Nucleus accumbens (tissue), 56 donors: ENCODE data around the gene TF.
A peak's percentile ranks its signal among the peaks of the same experiment; 100 is the strongest.

Experiments
- DNase-seq, 56 donors: peaks; one replicate each; lab custom pipeline; 2025; lab: John Stamatoyannopoulos, UW

The TF gene

GRCh38 chr3:133803469-133803868 lies 57.3 kb downstream of the TF start:
- DNase-seq, result no peak

- DNase-seq, result no peak
Observed at GRCh38 chr3:133804896-133805295, 58.7 kb downstream of the TF start.

- no peak for DNase-seq
Observed at GRCh38 chr3:133805384-133805701, 59.1 kb downstream of the TF start.

- peak; percentile 59 to 97 (median 91) for DNase-seq
Observed at GRCh38 chr3:133805702-133806475, 59.7 kb downstream of the TF start, which contains the start of gene SRPRB. SRPRB (plus strand) TSS chr3:133805815; CDS start chr3:133805849, 34 bp downstream.

DNA sequence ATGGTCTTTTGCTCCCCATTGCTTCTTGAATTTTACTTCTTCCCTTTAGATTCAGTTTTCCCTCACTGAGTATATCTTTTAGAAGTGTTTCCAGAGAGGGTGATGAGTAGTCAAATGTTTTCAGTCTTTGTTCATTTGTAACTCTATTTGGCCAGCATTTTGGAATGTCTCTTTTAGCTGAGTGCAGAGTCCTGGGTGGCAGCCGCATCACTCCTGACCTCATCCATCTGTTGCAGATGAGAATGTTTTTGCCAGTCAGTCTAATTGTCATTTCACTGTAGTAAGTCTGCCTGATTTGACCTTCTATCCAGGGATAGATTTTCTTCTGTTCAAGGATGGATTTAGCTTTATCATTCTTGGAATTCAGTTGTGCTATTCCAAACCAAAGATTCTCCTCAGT lies 66.7 kb downstream of the TF start:
- DNase-seq, result no peak

DNA sequence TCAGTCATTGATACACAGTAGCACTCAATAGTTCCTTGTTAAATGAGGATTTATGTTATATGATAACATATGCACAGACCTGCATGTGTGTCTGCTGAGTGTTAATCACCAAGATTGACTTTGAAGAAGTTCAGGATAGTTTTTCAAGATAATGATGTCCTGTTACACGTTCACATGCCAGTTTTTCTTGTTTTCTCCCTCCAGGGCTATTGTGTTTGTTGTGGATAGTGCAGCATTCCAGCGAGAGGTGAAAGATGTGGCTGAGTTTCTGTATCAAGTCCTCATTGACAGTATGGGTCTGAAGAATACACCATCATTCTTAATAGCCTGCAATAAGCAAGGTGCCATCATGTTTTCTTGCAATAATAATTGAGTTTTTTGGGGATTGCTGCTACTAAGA lies 69.2 kb downstream of the TF start:
- DNase-seq, result no peak

GRCh38 chr3:133820129-133820528 lies 73.9 kb downstream of the TF start:
- no peak for DNase-seq

DNA sequence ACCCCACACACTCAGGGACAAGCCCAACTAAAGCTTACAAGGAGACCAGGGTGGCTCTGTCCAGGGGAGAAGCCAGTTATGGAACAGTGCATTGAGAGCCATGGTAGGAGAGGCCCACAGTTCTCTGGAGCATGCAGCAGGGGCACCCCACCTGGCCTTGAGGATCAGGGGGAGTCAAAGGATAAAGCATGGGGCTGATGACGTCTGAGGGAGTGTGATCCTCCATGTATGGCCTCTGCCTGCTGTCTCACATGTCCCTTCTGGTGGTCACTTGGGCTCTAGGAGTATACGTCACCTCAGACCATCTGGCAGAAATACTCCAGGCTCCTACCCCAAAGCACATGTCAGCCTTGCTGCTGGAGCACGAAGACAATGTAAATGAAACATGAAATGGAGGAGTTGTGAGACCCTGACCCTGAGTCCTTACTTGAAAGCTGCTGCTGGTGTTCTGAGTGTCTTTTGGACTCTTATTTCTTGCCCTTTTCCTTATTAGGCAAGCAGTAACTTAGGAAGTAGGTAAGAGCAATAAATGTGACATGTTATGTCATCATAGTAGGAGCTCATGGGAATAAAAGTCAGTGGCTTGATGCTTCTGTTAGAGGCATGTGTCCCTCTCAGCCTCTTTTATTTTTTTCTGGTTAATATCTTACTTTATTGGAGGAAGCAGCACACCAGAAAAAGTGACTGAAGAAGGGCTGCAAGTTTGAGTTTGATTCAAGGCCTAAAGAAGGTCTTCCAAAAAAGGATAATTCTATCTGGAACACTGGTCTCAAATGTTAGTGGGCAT lies 74.9 kb downstream of the TF start:
- DNase-seq, result no peak

GRCh38 chr3:133821767-133822638 lies 75.8 kb downstream of the TF start:
- DNase-seq, result peak in 10 of 56 donors; percentile 8 to 78 (median 21)

DNA sequence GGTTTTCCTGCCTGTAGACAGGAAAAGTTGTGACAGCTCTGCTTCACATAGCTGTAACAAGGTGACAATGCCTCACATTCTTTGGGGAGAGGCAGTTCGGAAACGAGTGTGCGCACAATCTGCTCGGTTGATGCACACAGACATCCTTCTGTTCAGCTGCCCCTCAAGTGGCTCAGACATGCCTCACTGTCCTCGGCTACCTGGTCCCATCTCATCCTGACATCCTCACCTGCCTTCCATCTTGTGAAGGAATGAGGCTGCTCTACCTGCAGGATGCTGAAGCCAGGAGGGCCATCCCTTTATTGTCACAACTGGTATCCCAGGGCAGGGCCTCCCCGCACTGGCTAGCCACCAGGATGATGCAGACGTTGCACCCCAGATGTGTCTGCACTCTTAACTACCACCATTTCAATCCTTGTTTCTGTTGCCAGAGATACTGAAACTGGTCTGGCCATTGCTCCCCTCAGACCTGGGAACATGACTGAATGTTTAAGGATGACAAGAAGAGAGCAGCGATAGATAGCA lies 78.8 kb downstream of the TF start:
- DNase-seq, result no peak

- no peak for DNase-seq
Observed at GRCh38 chr3:133825969-133826727, 80.0 kb downstream of the TF start.

GRCh38 chr3:133827136-133827535 lies 80.9 kb downstream of the TF start:
- no peak for DNase-seq

DNA sequence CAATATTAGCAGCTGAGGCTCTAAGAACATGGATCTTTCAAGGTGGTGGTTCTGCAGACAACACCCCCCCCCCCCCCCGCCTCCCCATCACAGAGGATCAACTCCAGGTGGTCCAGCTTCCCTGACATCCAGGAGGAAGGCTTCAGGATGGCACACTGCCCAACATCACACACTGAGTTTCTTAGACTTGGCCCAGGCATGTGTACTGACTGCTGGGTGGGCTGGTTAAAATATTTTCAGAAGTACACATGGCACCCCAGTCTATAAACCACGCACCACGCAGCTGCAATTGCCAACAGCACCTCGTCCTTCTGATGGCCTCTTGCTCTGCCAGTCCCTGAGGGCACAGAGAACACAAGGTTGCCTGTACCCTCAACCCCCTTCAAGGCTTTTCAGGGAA lies 81.5 kb downstream of the TF start:
- DNase-seq, result no peak

GRCh38 chr3:133828576-133829309 lies 82.5 kb downstream of the TF start:
- no peak for DNase-seq

DNA sequence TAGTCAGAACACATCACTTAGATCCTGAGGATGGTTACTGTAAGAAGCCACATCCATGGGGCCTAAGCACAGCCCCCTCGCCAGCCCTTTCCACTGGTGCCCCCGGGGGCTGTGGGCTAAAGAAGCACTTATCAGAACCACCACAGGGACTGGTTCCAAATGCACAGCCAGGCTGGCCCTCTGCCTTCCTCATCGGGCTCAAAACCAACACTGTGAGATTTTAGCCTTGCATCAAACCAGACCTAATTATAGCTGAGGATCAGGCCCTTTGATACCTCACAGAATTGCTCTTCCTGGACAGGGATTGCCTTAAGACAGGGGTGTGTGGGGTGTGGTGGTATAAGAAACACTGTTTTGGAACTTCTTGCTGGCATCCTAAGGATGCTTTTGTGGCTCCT lies 83.1 kb downstream of the TF start:
- DNase-seq, result no peak

DNA sequence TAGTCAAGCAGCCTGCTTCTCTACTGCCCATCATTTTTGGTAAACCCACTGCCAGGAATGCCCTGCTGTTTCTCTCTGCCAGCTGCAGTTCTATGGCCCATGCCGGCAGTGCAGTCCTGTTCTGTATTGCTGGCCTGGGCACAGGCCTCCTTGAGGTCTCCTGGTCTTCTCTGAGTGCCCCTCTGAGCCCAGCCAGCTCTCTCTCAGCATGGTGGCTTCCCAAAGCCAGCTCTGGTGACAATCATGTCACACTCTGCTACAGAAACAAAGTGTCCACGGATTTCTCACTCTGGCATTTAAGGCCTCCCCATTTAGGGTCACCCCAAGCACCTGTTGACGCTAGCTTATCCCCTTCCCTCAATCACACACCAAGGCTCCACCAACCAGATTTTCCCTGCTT lies 83.9 kb downstream of the TF start:
- DNase-seq, result no peak

DNA sequence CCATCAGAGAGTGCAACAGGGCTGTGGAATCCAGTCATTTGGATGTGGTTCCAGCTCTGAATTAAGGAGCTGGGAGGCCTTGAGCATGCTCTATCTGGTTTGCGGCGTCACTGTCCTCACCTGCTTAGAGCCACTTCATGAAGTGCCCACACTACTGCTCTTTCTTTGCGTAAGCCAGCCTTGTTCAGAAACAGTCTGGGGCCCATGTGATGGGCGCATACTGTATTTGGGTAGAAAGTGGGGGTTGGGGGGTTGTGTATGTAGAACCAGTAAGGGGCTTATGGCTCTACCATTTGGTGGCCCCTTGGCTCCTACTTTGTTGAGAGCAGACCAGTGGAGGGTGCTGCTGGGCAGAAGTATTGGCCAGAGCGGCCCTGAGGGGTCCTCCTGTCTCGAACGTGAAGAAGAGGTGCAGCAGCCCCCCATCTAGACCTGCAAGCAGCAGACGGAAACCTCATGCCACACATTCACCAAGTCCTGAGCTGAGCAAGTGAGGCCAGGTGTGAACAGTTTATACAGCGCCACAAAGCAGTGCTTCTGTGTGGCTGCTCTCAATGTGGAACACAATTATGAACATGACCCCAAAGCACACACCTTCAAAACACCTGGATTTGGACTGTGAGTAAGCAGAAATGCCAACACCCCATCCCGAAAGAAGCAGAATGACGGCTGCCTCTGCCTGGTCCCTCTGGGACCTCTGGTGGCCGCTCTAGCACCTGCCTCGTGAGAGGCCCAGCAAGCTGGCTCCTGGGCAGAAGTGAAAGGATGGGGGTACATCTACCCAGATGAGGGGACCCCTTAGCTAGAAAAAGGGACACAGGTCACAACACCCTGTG lies 86.0 kb downstream of the TF start:
- DNase-seq, result no peak

- no peak for DNase-seq
Observed at GRCh38 chr3:133832802-133833144, 86.6 kb downstream of the TF start.

GRCh38 chr3:133833267-133833666 lies 87.1 kb downstream of the TF start:
- no peak for DNase-seq
